OCI-LY1 (cell line): Measurements from ENCODE around the gene ARL2BP.
"Not testable (repeated sequence)": the region's sequence is repeated elsewhere in the genome, so short reads cannot be mapped to it uniquely, and the experiment has no call there.

ENCODE experiments used
- CTCF ChIP-seq: fragments of 200-600 bp; sonication (generic), shearing (Covaris generic); IDR thresholded peaks from 2 replicates; pipeline ENCODE4 v1.5.1; 2017; ENCODE audit warnings: mild to moderate bottlenecking, antibody characterized with exemption, low read length, moderate library complexity, mixed read lengths
- EZH2 ChIP-seq: fragments of 200-600 bp; sonication (generic), shearing (Covaris generic); IDR thresholded peaks from 2 replicates; pipeline ENCODE4 v1.8.0; 2017; ENCODE audit warnings: borderline replicate concordance, mixed run types, mild to moderate bottlenecking, antibody characterized with exemption, low read length, moderate library complexity, mixed read lengths

GRCh38 chr16:57200321-57200720, 44.7 kb upstream of the ARL2BP start:
- not testable (repeated sequence) for TF ChIP-seq CTCF, EZH2
